A549 (cell line): ENCODE data around the gene PLEKHA7. TPM values are rescaled to one million over a fixed set of nuclear protein-coding genes. Genes with fewer than 3 reads are reported as not detected.

Source experiments
- ATAC-seq, 2 experiments: fragments of 200-7000 bp in 1 of 2; fragments of >200 bp in 1 of 2; cut with Nextera tagmentation in 1 of 2; cut with Tn5 transposase in 1 of 2; 3 replicates each; pipeline versions ENCODE4 v1.8.0 to v1.9.1; 2018 to 2020; ENCODE audit warnings: mild to moderate bottlenecking in 1 of 2, moderate library complexity in 1 of 2
- CTCF ChIA-PET: fragments of 300-600 bp; sonication (Branson Sonifier 250); formaldehyde crosslinking; extraction: SDS; loops from one replicate; lab custom pipeline; 2021; ENCODE audit warnings: antibody characterized with exemption, inconsistent platforms; lab: Yijun Ruan, JAX
- POLR2A ChIA-PET: fragments of 350-600 bp; formaldehyde crosslinking; extraction: SDS; loops from one replicate; lab custom pipeline; 2021; ENCODE audit warnings: antibody characterized with exemption, inconsistent platforms; lab: Yijun Ruan, JAX
- DNase-seq, 2 experiments: peaks; one replicate each; pipeline versions ENCODE4 v3.0.0 to v3.0.0-alpha.2; 2011 to 2016; ENCODE audit warnings: low read depth in 1 of 2, low spot score in 1 of 2
- FAIRE-seq: peaks from 2 replicates; lab custom pipeline; 2011; peaks lifted over from hg19 to GRCh38; lab: Jason Lieb, UNC
- H3K27ac ChIP-seq, 2 experiments: fragments of >200 bp; sonication (Bioruptor Twin); formaldehyde crosslinking; 3 replicates each; pipeline ENCODE4 v1.5.1; 2016 to 2017
- H3K4me1 ChIP-seq: fragments of >200 bp; sonication (Bioruptor Twin); formaldehyde crosslinking; 3 replicates; pipeline ENCODE4 v1.6.1; 2016
- H3K4me2 ChIP-seq: fragments of >200 bp; sonication (Bioruptor Twin); formaldehyde crosslinking; 3 replicates; pipeline ENCODE4 v1.6.1; 2016
- H3K4me3 ChIP-seq: fragments of >200 bp; sonication (Bioruptor Twin); formaldehyde crosslinking; 3 replicates; pipeline ENCODE4 v1.5.1; 2016
- H3K9me3 ChIP-seq: fragments of >200 bp; sonication (Bioruptor Twin); formaldehyde crosslinking; 3 replicates; pipeline ENCODE4 v1.6.1; 2016
- BHLHE40 ChIP-seq: IDR thresholded peaks from 2 replicates; pipeline ENCODE4 v1.6.1; 2012; ENCODE audit warnings: low read depth, low read length, inconsistent platforms
- CBX2 ChIP-seq: fragments of 200-600 bp; sonication (generic); IDR thresholded peaks from 2 replicates; pipeline ENCODE4 v1.6.1; 2016; ENCODE audit warnings: low read depth, mild to moderate bottlenecking, borderline replicate concordance
- CBX8 ChIP-seq: fragments of 200-600 bp; sonication (generic); IDR thresholded peaks from 2 replicates; pipeline ENCODE4 v1.6.1; 2016
- CHD4 ChIP-seq: fragments of 200-600 bp; sonication (generic); IDR thresholded peaks from 2 replicates; pipeline ENCODE4 v1.6.1; 2016; ENCODE audit warnings: antibody characterized with exemption, mild to moderate bottlenecking, borderline replicate concordance
- EHF ChIP-seq: fragments of 250-450 bp; sonication (Bioruptor Pico); IDR thresholded peaks from 2 replicates; pipeline ENCODE4 v1.5.0; 2020; ENCODE audit warnings: mild to moderate bottlenecking
- EHMT2 ChIP-seq: fragments of 200-600 bp; sonication (generic); IDR thresholded peaks from 2 replicates; pipeline ENCODE4 v1.6.1; 2016; ENCODE audit warnings: antibody characterized with exemption, low read depth, mild to moderate bottlenecking, moderate library complexity
- ELK1 ChIP-seq: fragments of 150-350 bp; IDR thresholded peaks from 2 replicates; pipeline ENCODE4 v1.6.1; 2014; ENCODE audit warnings: low read depth, mild to moderate bottlenecking, low read length
- EP300 ChIP-seq, 2 experiments: fragments of >200 bp; sonication (Bioruptor Twin); formaldehyde crosslinking; IDR thresholded peaks; 2 replicates in 1 of 2; 3 replicates in 1 of 2; pipeline ENCODE4 v1.6.1; 2016 to 2017
- GATA3 ChIP-seq: IDR thresholded peaks from 2 replicates; pipeline ENCODE4 v1.6.1; 2012; ENCODE audit warnings: borderline replicate concordance
- HEYL ChIP-seq: fragments of 250-450 bp; sonication (Bioruptor Pico); IDR thresholded peaks from 2 replicates; pipeline ENCODE4 v1.8.0; 2021; ENCODE audit warnings: mild to moderate bottlenecking, moderate library complexity
- HMGXB4 ChIP-seq: fragments of 250-450 bp; sonication (Bioruptor Pico); IDR thresholded peaks from 2 replicates; pipeline ENCODE4 v1.5.0; 2021; ENCODE audit warnings: mild to moderate bottlenecking, moderate library complexity, borderline replicate concordance
- HOXB5 ChIP-seq: fragments of 250-450 bp; sonication (Bioruptor Pico); IDR thresholded peaks from 2 replicates; pipeline ENCODE4 v1.5.0; 2020; ENCODE audit warnings: mild to moderate bottlenecking, moderate library complexity
- MAZ ChIP-seq: fragments of 150-350 bp; IDR thresholded peaks from 2 replicates; pipeline ENCODE4 v1.6.1; 2014; ENCODE audit warnings: antibody characterized with exemption, low read depth, low read length, borderline replicate concordance
- MYC ChIP-seq: IDR thresholded peaks from 2 replicates; pipeline ENCODE4 v1.6.1; 2012; ENCODE audit warnings: mild to moderate bottlenecking, inconsistent platforms, low read length, improper control_type of control experiment, borderline replicate concordance
- NPAS2 ChIP-seq: fragments of 250-450 bp; sonication (Bioruptor Pico); IDR thresholded peaks from 2 replicates; pipeline ENCODE4 v1.8.0; 2022; ENCODE audit warnings: mild to moderate bottlenecking, moderate library complexity, borderline replicate concordance
- POLR2AphosphoS2 ChIP-seq: conservative IDR thresholded peaks from 2 replicates; pipeline ENCODE4 v1.6.1; 2012; ENCODE audit warnings: low read length, improper control_type of control experiment, inconsistent platforms
- RCOR1 ChIP-seq: fragments of 150-350 bp; IDR thresholded peaks from 2 replicates; pipeline ENCODE4 v1.6.1; 2014; ENCODE audit warnings: antibody characterized with exemption, low read length, low read depth
- SMC3 ChIP-seq: fragments of >200 bp; sonication (Bioruptor Twin); formaldehyde crosslinking; IDR thresholded peaks from 3 replicates; pipeline ENCODE4 v1.6.1; 2018; ENCODE audit warnings: inconsistent platforms
- TFCP2L1 ChIP-seq: fragments of 250-450 bp; sonication (Bioruptor Pico); IDR thresholded peaks from 2 replicates; pipeline ENCODE4 v1.5.0; 2021; ENCODE audit warnings: mild to moderate bottlenecking
- TP53 ChIP-seq: fragments of 250-450 bp; sonication (Bioruptor Pico); IDR thresholded peaks from 2 replicates; pipeline ENCODE4 v1.5.0; 2021; ENCODE audit warnings: mild to moderate bottlenecking, moderate library complexity
- USF2 ChIP-seq: fragments of 450-650 bp; IDR thresholded peaks from 2 replicates; pipeline ENCODE4 v1.6.1; 2014; ENCODE audit warnings: antibody characterized with exemption
- ZC3H11A ChIP-seq: fragments of 450-650 bp; IDR thresholded peaks from 2 replicates; pipeline ENCODE4 v1.6.1; 2014; ENCODE audit warnings: antibody characterized with exemption, mild to moderate bottlenecking
- ZFP36 ChIP-seq: fragments of 450-650 bp; IDR thresholded peaks from 2 replicates; pipeline ENCODE4 v1.6.1; 2014; ENCODE audit warnings: borderline replicate concordance; ENCODE audit not compliant: partially characterized antibody
- WGBS: methylation state at CpG from one replicate; pipeline ENCODE4 v1.1.6; 2017; ENCODE audit errors: missing lambda C conversion rate; 5-methylcytosine and 5-hydroxymethylcytosine counted together
- polyA plus RNA-seq, 4 experiments: library from polyadenylated mRNA; depleted of rRNA in 3 of 4; stranded (reverse); fragments of >200 nt; fragmentation: RNase III in 1 of 4; extraction: RNeasy Plus Mini Kit Qiagen cat#74134 plus additional on column Dnase treatment in 1 of 4; gene quantifications; 2 replicates in 3 of 4; 3 replicates in 1 of 4; pipeline ENCODE4 v1.2.3, GENCODE V29; 2011 to 2017
- TF ChIP-seq, protein P1 (sequence below): IDR thresholded peaks from 2 replicates; pipeline ENCODE4 v1.6.1; 2012
- TF ChIP-seq, protein P2 (sequence below): fragments of 250-450 bp; sonication (Bioruptor Pico); IDR thresholded peaks from 2 replicates; pipeline ENCODE4 v1.5.0; 2020; ENCODE audit warnings: low read depth, mild to moderate bottlenecking, moderate library complexity

The PLEKHA7 gene
- polyA plus RNA-seq, 2 of the 4 experiments (the other 2 are of a cell fraction) = 8.7 to 13.8 TPM

GRCh38 chr11:17026487-17027082 lies 12.4 kb upstream of the PLEKHA7 start:
- Histone ChIP-seq H3K27ac (no peak overlapping the region), H3K9me3 (no peaks in the 10 kb centered on the region), H3K4me1 (no peaks in the 10 kb centered on the region)
- TF ChIP-seq TFCP2L1 (CRISPR knock-in tag) = no peak
- TF ChIP-seq ELK1 = no peak
- TF ChIP-seq ZFP36 = no peak
- TF ChIP-seq BHLHE40 = no peak
- no peak for TF ChIP-seq POLR2AphosphoS2
- TF ChIP-seq NPAS2 (CRISPR knock-in tag) = no peak
- TF ChIP-seq EHMT2 = no peak
- TF ChIP-seq RCOR1 = no peak
- TF ChIP-seq, all 56 proteins: peak for 0
- Histone ChIP-seq H3K4me2 (no peak overlapping the region), H3K4me3 (no peak overlapping the region)
- ChIA-PET CTCF (interaction anchor here (2.2 to 3.3 kb wide), 2 partner anchors 12 to 37 kb away, joined by 8 to 18 read pairs; partner anchors contain the start of gene PLEKHA7), POLR2A (interaction anchor here (0.5 kb wide), 1 partner anchor 9 kb away, joined by 3 read pairs; no protein-coding TSS in a partner anchor)
- no peak for DNase-seq
- WGBS = 78% methylated on average over 3 of the region's 3 CpGs
- no peak for FAIRE-seq
- peak in 1 of 2 experiments; percentile 43; a peak in 2 of 6 replicates for ATAC-seq

DNA sequence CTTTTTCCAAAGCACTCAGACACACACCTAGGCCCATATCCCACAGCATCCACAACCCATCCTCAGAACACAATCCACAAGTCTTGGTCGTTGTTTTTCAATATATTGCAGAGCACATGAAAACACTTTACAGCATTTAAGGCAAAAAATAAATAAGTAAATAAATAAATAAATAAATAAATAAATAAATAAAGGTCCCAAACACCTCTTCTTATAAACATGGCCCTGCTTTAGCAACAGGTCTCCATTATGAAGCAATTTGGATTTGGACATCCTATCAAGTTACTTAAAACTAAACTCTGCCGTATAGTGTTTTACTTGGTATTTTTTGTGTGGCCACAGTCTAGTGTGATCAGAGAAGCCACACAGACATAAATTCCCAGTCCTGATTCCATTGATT lies 10.7 kb upstream of the PLEKHA7 start:
- CTCF ChIA-PET = interaction anchor here (0.9 to 3.3 kb wide), 2 partner anchors 9 to 10 kb away, joined by 3 to 18 read pairs; partner anchors contain the start of gene PLEKHA7
- peaks cover 13% of the 10 kb centered on the region; the same call in 2 of the 3 replicates for H3K4me1 ChIP-seq

GRCh38 chr11:17021511-17021910 lies 7.3 kb upstream of the PLEKHA7 start:
- POLR2A ChIA-PET = no interaction called here
- Histone ChIP-seq H3K4me2 (no peak overlapping the region), H3K4me3 (no peak overlapping the region), H3K9me3 (no peaks in the 10 kb centered on the region), H3K4me1 (peaks cover 33% of the 10 kb centered on the region), H3K27ac (peak overlapping the region in 1 of 2 experiments; percentile 61; a peak in 1 of 6 replicates)
- no peak for ATAC-seq
- TF ChIP-seq POLR2AphosphoS2 = no peak
- TF ChIP-seq EHF (CRISPR knock-in tag) = no peak
- no peak for TF ChIP-seq TP53 (CRISPR knock-in tag)
- TF ChIP-seq HEYL (CRISPR knock-in tag) = no peak
- no peak for TF ChIP-seq SMC3
- TF ChIP-seq, protein P1, sequence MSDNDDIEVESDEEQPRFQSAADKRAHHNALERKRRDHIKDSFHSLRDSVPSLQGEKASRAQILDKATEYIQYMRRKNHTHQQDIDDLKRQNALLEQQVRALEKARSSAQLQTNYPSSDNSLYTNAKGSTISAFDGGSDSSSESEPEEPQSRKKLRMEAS = no peak
- no peak for TF ChIP-seq CHD4
- TF ChIP-seq MYC = no peak
- no peak for TF ChIP-seq CBX8
- TF ChIP-seq CBX2 = no peak
- no peak for TF ChIP-seq EP300 (IDR thresholded peaks at IDR 0.05)
- TF ChIP-seq MAZ = no peak
- TF ChIP-seq, protein P2, sequence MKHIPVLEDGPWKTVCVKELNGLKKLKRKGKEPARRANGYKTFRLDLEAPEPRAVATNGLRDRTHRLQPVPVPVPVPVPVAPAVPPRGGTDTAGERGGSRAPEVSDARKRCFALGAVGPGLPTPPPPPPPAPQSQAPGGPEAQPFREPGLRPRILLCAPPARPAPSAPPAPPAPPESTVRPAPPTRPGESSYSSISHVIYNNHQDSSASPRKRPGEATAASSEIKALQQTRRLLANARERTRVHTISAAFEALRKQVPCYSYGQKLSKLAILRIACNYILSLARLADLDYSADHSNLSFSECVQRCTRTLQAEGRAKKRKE (CRISPR knock-in tag) = no peak
- TF ChIP-seq EHMT2 = no peak
- no peak for TF ChIP-seq USF2
- TF ChIP-seq TFCP2L1 (CRISPR knock-in tag) = no peak
- TF ChIP-seq GATA3 = no peak
- no peak for FAIRE-seq
- CTCF ChIA-PET = interaction anchor here (4.3 kb wide), 1 partner anchor 41 kb away, joined by 22 read pairs; no protein-coding TSS in a partner anchor
- 91% methylated on average over 8 of the region's 8 CpGs for whole genome bisulfite sequencing
- no peak for DNase-seq

More for the DNA sequence above, 10.7 kb upstream of the PLEKHA7 start:
- no peak overlapping the region for H3K4me3 ChIP-seq
- no peak for FAIRE-seq
- ATAC-seq = no peak
- TF ChIP-seq HOXB5 (CRISPR knock-in tag) (no peak), HMGXB4 (CRISPR knock-in tag) (no peak), GATA3 (no peak), EHMT2 (no peak), ZC3H11A (peak; percentile 83)
- no peak overlapping the region for H3K27ac ChIP-seq
- 66% methylated on average over 2 of the region's 2 CpGs for WGBS
- H3K9me3 ChIP-seq = no peaks in the 10 kb centered on the region
- POLR2A ChIA-PET = no interaction called here
- no peak for DNase-seq
- H3K4me2 ChIP-seq = no peak overlapping the region
